BE2C (cell line): ENCODE results near the gene LRMDA.

ENCODE experiments used
- DNase-seq: peaks from one replicate; pipeline ENCODE4 v3.0.0-alpha.2; 2020
- H3K27me3 ChIP-seq: fragments of 250-450 bp; sonication (Bioruptor Pico); 2 replicates; pipeline ENCODE4 v1.5.1; 2020; ENCODE audit warnings: mild to moderate bottlenecking
- H3K36me3 ChIP-seq: fragments of 250-450 bp; sonication (Bioruptor Pico); 2 replicates; pipeline ENCODE4 v1.5.1; 2020; ENCODE audit warnings: mild to moderate bottlenecking
- H3K4me1 ChIP-seq: fragments of 250-450 bp; sonication (Bioruptor Pico); 2 replicates; pipeline ENCODE4 v1.5.1; 2020
- H3K4me3 ChIP-seq: 2 replicates; pipeline ENCODE4 v1.5.1; 2011; ENCODE audit warnings: low read depth, low read length
- H3K9me3 ChIP-seq: fragments of 250-450 bp; sonication (Bioruptor Pico); 2 replicates; pipeline ENCODE4 v1.5.1; 2020
- TF ChIP-seq, protein P1 (sequence below): IDR thresholded peaks from 2 replicates; pipeline ENCODE4 v1.5.1; 2012; ENCODE audit warnings: mild to moderate bottlenecking, low read depth, low read length

Gene LRMDA

DNA sequence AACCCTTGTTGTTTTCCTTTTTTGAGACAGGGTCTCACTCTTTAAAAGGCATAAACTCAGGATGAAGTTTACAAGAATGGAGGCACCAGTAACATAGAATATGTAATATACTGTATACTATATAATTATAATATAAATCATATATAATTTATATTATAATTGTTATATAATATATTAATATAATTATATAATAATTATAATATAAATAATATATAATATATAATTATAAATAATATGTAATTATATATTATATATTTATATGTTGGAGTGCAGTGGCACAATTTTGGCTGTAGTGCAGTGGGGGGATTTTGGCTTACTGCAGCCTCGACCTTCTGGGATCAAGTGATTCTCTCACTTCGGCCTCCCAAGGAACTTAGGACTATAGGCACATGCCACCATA, 96.1 kb downstream of the LRMDA start:
- H3K27me3 ChIP-seq: no peaks in the 10 kb centered on the region
- TF ChIP-seq, protein P1, sequence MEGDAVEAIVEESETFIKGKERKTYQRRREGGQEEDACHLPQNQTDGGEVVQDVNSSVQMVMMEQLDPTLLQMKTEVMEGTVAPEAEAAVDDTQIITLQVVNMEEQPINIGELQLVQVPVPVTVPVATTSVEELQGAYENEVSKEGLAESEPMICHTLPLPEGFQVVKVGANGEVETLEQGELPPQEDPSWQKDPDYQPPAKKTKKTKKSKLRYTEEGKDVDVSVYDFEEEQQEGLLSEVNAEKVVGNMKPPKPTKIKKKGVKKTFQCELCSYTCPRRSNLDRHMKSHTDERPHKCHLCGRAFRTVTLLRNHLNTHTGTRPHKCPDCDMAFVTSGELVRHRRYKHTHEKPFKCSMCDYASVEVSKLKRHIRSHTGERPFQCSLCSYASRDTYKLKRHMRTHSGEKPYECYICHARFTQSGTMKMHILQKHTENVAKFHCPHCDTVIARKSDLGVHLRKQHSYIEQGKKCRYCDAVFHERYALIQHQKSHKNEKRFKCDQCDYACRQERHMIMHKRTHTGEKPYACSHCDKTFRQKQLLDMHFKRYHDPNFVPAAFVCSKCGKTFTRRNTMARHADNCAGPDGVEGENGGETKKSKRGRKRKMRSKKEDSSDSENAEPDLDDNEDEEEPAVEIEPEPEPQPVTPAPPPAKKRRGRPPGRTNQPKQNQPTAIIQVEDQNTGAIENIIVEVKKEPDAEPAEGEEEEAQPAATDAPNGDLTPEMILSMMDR: no peak
- no peak for DNase-seq
- H3K4me3 ChIP-seq: no peak overlapping the region
- no peaks in the 10 kb centered on the region for H3K4me1 ChIP-seq
- no peaks in the 10 kb centered on the region for H3K36me3 ChIP-seq
- no peaks in the 10 kb centered on the region for H3K9me3 ChIP-seq

DNA sequence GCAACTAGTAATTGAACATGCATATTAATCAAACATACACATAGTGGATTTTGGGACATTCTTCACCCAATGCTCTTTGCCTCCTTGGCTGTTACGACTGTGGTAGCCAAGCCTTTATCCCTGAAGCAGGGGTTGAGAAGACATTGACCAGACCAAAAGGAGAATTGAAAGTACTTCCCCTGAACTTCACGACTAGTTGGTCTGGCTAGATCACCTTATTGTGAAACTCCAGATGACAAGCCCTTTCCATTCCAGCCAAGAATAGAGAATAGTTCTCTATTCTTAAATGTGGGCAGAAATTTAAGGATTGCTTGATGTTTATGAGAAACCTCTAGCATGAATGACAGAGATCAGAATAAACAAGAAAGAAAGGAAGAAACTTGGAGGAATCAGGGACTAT, 97.0 kb downstream of the LRMDA start:
- Histone ChIP-seq H3K4me3 (no peak overlapping the region), H3K4me1 (no peaks in the 10 kb centered on the region), H3K9me3 (no peaks in the 10 kb centered on the region), H3K36me3 (no peaks in the 10 kb centered on the region), H3K27me3 (no peaks in the 10 kb centered on the region)
- TF ChIP-seq, protein P1: no peak
- no peak for DNase-seq

DNA sequence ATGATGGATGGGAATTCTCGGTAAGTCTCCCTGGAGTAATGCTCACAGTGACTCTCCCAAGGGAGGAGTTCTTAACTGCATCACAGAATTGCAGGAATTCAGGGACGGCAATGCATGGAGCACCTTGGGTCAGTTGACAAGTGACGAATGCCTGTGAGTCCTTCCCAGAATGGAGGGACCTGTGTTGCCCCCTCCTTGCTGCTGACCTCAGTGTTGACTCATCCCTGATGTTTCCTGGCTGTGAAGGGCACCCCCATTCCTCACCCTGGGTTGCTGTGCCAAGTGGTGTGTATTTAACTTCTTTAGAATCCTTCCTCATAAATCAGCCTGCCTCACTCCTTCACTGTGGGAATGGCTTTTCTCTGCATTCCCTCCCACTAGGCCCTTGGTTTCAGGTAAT, 98.9 kb downstream of the LRMDA start:
- DNase-seq: no peak
- TF ChIP-seq, protein P1: no peak

DNA sequence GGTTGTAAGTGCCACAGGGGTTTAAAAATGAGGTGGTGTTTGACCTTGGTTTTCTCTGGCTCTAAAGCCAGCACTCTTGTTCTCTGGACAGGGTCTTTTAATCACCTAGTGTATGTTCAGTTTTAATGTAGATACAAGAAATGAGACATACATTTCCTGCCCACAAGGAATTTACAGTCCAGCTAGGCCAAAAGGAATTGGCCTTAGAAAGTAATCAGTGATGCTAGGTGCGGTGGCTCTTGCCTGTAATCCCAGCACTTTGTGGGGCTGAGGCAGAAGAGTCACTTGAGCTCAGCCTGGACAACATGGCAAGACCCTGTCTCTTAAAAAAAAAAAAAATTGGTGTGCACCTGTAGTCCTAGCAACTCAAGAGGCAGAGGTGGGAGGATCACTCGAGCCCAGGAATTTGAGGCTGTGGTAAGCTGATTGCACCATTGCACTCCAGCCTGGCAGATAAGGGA, 100.2 kb downstream of the LRMDA start:
- H3K4me1 ChIP-seq: no peaks in the 10 kb centered on the region
- TF ChIP-seq, protein P1: no peak
- no peak overlapping the region for H3K4me3 ChIP-seq
- no peak for DNase-seq
- H3K27me3 ChIP-seq: no peaks in the 10 kb centered on the region
- H3K36me3 ChIP-seq: no peaks in the 10 kb centered on the region
- no peaks in the 10 kb centered on the region for H3K9me3 ChIP-seq

More for the DNA sequence above, 98.9 kb downstream of the LRMDA start:
- Histone ChIP-seq H3K27me3 (no peaks in the 10 kb centered on the region), H3K9me3 (no peaks in the 10 kb centered on the region), H3K4me3 (no peak overlapping the region), H3K36me3 (no peaks in the 10 kb centered on the region), H3K4me1 (no peaks in the 10 kb centered on the region)

DNA sequence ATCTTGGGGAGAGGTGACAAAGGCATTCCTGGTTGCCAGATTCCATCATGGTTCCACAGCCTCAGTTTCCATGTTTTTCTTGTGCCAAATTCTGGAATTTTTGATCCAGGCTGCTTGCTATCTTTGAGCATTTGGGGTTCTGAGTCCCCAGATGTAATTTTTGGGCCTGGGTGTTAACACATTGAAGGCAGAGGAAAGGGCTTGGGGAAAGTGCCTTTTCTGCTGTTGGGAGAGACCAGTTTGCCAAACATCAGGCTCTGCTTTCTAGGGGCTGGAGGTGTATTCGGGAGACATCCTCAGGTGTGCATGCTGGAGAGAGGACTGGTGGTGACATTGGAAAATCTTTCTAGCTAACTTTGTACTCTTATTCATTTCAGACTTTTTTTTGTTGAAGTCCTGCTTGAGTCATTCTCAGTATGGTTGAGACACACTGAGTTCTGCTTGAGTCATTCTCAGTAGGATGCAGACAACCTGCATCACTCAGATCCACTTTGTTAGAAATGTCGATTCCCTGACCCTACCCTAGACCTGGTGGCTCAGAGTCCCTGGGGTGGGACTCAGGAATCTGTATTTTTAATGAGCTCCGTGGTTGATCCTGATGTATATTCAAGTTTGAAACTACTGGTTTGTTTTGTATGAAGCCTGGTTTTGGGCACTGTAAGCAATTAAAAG, 101.0 kb downstream of the LRMDA start:
- DNase-seq: no peak
- TF ChIP-seq, protein P1: no peak
- no peaks in the 10 kb centered on the region for H3K36me3 ChIP-seq
- H3K9me3 ChIP-seq: no peaks in the 10 kb centered on the region
- H3K27me3 ChIP-seq: no peaks in the 10 kb centered on the region
- no peaks in the 10 kb centered on the region for H3K4me1 ChIP-seq
- no peak overlapping the region for H3K4me3 ChIP-seq

DNA sequence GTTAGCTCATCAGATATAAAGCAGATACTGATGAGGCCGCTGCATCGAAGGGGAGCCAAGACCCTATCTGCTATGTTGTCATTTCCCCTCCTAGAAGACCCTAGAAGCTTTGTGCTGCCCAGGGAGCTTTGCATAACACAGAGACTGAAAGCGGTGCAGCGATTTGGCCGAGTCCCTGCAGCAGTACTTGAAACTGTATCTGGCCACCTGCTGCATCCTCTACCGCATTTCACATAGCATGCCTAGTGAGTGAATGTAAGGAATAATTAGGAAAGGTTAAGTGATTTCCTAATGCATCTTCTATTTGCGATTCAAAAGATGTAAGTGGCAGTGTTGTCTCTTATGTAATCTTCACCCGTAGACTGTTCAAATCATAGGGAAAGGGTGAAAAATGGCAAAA, 106.7 kb downstream of the LRMDA start:
- H3K4me3 ChIP-seq: no peak overlapping the region
- no peak for DNase-seq
- TF ChIP-seq, protein P1: no peak
- no peaks in the 10 kb centered on the region for H3K36me3 ChIP-seq
- H3K27me3 ChIP-seq: no peaks in the 10 kb centered on the region
- peaks cover 4% of the 10 kb centered on the region; the same call in 1 of the 2 replicates for H3K4me1 ChIP-seq
- no peaks in the 10 kb centered on the region for H3K9me3 ChIP-seq
